ENCODE results near the gene NTF3.

DNA sequence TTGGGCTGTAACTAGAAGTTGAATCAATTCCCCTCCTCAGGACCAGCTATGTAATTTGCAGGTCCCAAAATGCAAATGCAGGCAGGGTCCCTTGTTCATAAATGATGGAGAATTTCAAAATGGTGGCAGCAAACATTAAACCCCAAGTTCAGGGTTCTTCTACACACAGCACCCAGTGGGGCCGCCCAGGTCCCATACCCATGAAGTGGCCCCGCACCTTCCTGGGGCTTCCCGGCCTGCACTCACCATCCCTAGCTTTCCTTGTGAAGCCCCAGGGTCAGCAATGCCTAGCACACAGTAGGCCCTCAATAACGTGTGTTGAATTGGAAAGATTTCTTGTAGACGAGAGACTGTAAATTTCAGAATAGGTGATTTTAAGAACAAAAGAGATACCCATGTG is 76.0 kb downstream of the NTF3 start:
- TF ChIP-seq CTCF (IDR thresholded peaks at IDR 0.05 in 4 of 5, conservative IDR thresholded peaks at IDR 0.05 in 1 of 5) = no peak
- TF ChIP-seq POLR2A (IDR thresholded peaks at IDR 0.05) = no peak

Data from gastrocnemius medialis (tissue), 4 donors.